IPS-18a (cell line): Measurements from ENCODE around the gene NOTUM.
A peak's percentile ranks its signal among the peaks of the same experiment; 100 is the strongest.

Experiments
- H3K27ac ChIP-seq: one replicate; pipeline ENCODE4 v1.5.1; 2013; ENCODE audit warnings: low read length
- H3K27me3 ChIP-seq: one replicate; pipeline ENCODE4 v1.6.1; 2013; ENCODE audit warnings: mild to moderate bottlenecking, low read length; ENCODE audit not compliant: control insufficient read depth, insufficient read depth
- H3K36me3 ChIP-seq: one replicate; pipeline ENCODE4 v1.6.1; 2013; ENCODE audit warnings: low read depth, low read length; ENCODE audit not compliant: control insufficient read depth
- H3K4me1 ChIP-seq: one replicate; pipeline ENCODE4 v1.6.1; 2013; ENCODE audit warnings: low read depth, low read length; ENCODE audit not compliant: control insufficient read depth
- H3K4me3 ChIP-seq: one replicate; pipeline ENCODE4 v1.5.1; 2013; ENCODE audit warnings: low read length
- H3K9ac ChIP-seq: one replicate; pipeline ENCODE4 v1.6.1; 2013; ENCODE audit warnings: mild to moderate bottlenecking, low read length, moderate library complexity
- H3K9me3 ChIP-seq: one replicate; pipeline ENCODE4 v1.6.1; 2013; ENCODE audit warnings: low read depth, low read length; ENCODE audit not compliant: control insufficient read depth

NOTUM gene

GRCh38 chr17:81926451-81927151 lies 34.4 kb downstream of the NOTUM start:
- H3K4me3 ChIP-seq, result peak overlapping the region; percentile 71
- peaks cover 16% of the 10 kb centered on the region for H3K27me3 ChIP-seq
- peaks cover 7% of the 10 kb centered on the region for H3K36me3 ChIP-seq
- H3K4me1 ChIP-seq, result peaks cover 28% of the 10 kb centered on the region
- no peaks in the 10 kb centered on the region for H3K9me3 ChIP-seq
- H3K27ac ChIP-seq, result no peak overlapping the region
- H3K9ac ChIP-seq, result peak overlapping the region; percentile 66

DNA sequence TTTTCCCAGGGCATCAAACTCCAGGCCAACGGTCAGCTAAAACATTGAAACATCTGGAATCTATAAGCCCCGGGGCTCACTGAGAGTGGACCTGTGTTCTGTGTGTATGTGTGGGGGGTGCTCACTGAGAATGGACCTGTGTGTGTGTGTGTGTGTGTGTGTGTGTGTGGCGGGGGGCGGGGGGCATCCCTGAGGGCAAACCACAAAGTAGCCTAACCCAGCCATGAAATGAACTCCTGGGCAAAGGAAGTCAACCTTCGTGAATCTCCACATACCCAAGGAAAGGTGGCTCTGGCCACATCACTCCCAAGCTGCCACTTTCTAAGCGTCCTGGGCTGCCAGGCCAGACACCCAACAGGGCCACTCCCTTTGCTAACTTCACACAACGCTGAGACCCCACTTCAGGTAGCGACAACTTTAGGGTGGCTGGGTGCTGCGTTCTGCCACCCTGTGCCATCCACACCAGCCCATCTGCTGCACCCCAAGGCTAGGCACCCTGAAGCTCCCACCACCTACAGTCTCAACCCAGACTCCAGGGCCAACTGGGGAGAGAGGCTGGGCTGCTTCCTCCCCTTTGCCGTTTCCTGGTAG lies 35.0 kb downstream of the NOTUM start:
- Histone ChIP-seq H3K4me1 (peaks cover 28% of the 10 kb centered on the region), H3K27me3 (peaks cover 16% of the 10 kb centered on the region), H3K27ac (no peak overlapping the region), H3K4me3 (peak overlapping the region; percentile 71), H3K9ac (peak overlapping the region; percentile 66), H3K36me3 (peaks cover 10% of the 10 kb centered on the region), H3K9me3 (no peaks in the 10 kb centered on the region)

GRCh38 chr17:81924557-81925532 lies 36.1 kb downstream of the NOTUM start:
- Histone ChIP-seq H3K27ac (no peak overlapping the region), H3K4me3 (peak overlapping the region; percentile 30), H3K9me3 (no peaks in the 10 kb centered on the region), H3K36me3 (peaks cover 12% of the 10 kb centered on the region), H3K9ac (peak overlapping the region; percentile 30), H3K27me3 (peaks cover 16% of the 10 kb centered on the region), H3K4me1 (peaks cover 28% of the 10 kb centered on the region)

- Histone ChIP-seq H3K27ac (peak overlapping the region; percentile 35), H3K4me1 (peaks cover 28% of the 10 kb centered on the region), H3K4me3 (peak overlapping the region; percentile 30)
Measured at GRCh38 chr17:81923302-81924260, 37.4 kb downstream of the NOTUM start.

GRCh38 chr17:81922566-81923301 lies 38.3 kb downstream of the NOTUM start:
- no peak overlapping the region for H3K27ac ChIP-seq
- peak overlapping the region; percentile 30 for H3K9ac ChIP-seq
- peaks cover 28% of the 10 kb centered on the region for H3K4me1 ChIP-seq
- H3K27me3 ChIP-seq, result no peaks in the 10 kb centered on the region
- no peak overlapping the region for H3K4me3 ChIP-seq
- no peaks in the 10 kb centered on the region for H3K9me3 ChIP-seq
- peaks cover 12% of the 10 kb centered on the region for H3K36me3 ChIP-seq

More at GRCh38 chr17:81923302-81924260, 37.4 kb downstream of the NOTUM start:
- Histone ChIP-seq H3K9me3 (no peaks in the 10 kb centered on the region), H3K27me3 (peaks cover 5% of the 10 kb centered on the region), H3K9ac (peak overlapping the region; percentile 30), H3K36me3 (peaks cover 12% of the 10 kb centered on the region)

- no peak overlapping the region for H3K27ac ChIP-seq
- H3K27me3 ChIP-seq, result no peaks in the 10 kb centered on the region
- H3K4me1 ChIP-seq, result peaks cover 29% of the 10 kb centered on the region
- H3K4me3 ChIP-seq, result no peak overlapping the region
- H3K9me3 ChIP-seq, result no peaks in the 10 kb centered on the region
- H3K36me3 ChIP-seq, result peaks cover 12% of the 10 kb centered on the region
- no peak overlapping the region for H3K9ac ChIP-seq
Measured at GRCh38 chr17:81921996-81922565, 38.9 kb downstream of the NOTUM start.

DNA sequence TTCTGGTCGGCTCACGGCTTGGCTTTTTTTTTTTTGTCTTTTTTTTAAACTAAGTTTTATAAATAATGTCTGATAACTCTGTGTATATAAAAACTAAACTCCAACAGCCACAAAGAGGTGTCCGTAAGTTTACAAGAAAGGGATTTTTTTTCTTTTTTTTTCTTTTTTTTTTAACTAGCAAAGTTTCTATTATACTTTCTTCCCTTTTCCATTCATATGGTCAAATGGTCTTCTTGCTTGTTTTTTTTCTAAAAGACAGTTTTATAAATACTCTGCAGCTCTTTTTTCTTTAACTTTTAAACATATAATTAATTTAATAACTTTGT lies 39.5 kb downstream of the NOTUM start:
- no peaks in the 10 kb centered on the region for H3K9me3 ChIP-seq
- peaks cover 12% of the 10 kb centered on the region for H3K36me3 ChIP-seq
- H3K4me3 ChIP-seq, result no peak overlapping the region
- H3K27ac ChIP-seq, result no peak overlapping the region
- no peaks in the 10 kb centered on the region for H3K27me3 ChIP-seq
- no peak overlapping the region for H3K9ac ChIP-seq
- H3K4me1 ChIP-seq, result peaks cover 33% of the 10 kb centered on the region

- Histone ChIP-seq H3K36me3 (peaks cover 12% of the 10 kb centered on the region), H3K4me3 (no peak overlapping the region), H3K9ac (no peak overlapping the region), H3K4me1 (peaks cover 29% of the 10 kb centered on the region), H3K27me3 (no peaks in the 10 kb centered on the region), H3K27ac (no peak overlapping the region), H3K9me3 (no peaks in the 10 kb centered on the region)
Measured at GRCh38 chr17:81920612-81921536, 40.1 kb downstream of the NOTUM start.

- Histone ChIP-seq H3K9ac (no peak overlapping the region), H3K36me3 (peaks cover 20% of the 10 kb centered on the region), H3K27me3 (no peaks in the 10 kb centered on the region), H3K27ac (no peak overlapping the region), H3K9me3 (no peaks in the 10 kb centered on the region), H3K4me3 (no peak overlapping the region), H3K4me1 (peaks cover 13% of the 10 kb centered on the region)
Measured at GRCh38 chr17:81918832-81919545, 42.0 kb downstream of the NOTUM start.
